Pulmonary artery endothelial cell (primary cell): ENCODE data around the gene WNT7A. TPM values are rescaled to one million over a fixed set of nuclear protein-coding genes. Genes with fewer than 3 reads are reported as not detected.
"Not testable (repeated sequence)": the region's sequence is repeated elsewhere in the genome, so short reads cannot be mapped to it uniquely, and the experiment has no call there.

Experiments
- DNase-seq: peaks from one replicate; pipeline ENCODE4 v3.0.0-alpha.2; 2011; ENCODE audit warnings: low read depth, low spot score
- total RNA-seq: library from RNA; depleted of rRNA; stranded (reverse); fragments of >200 nt; gene quantifications from 2 replicates; pipeline ENCODE4 v1.2.3, GENCODE V29; 2014

Gene WNT7A
- not detected in 2 replicates for total RNA-seq

GRCh38 chr3:13879946-13880810 is at the start of gene WNT7A:
WNT7A (minus strand) TSS chr3:13880071; CDS start chr3:13879816, 255 bp downstream.
- no peak for DNase-seq

- DNase-seq, result not testable (repeated sequence)
Measured at GRCh38 chr3:13928741-13929140, 48.9 kb upstream of the WNT7A start.

- no peak for DNase-seq
Measured at GRCh38 chr3:13927295-13927694, 47.4 kb upstream of the WNT7A start.

GRCh38 chr3:13916375-13916774 is 36.5 kb upstream of the WNT7A start:
- DNase-seq, result no peak

GRCh38 chr3:13902648-13903238 is 22.9 kb upstream of the WNT7A start:
- DNase-seq, result no peak

GRCh38 chr3:13901935-13902584 is 22.2 kb upstream of the WNT7A start:
- DNase-seq, result no peak

GRCh38 chr3:13898346-13898745 is 18.5 kb upstream of the WNT7A start:
- no peak for DNase-seq

- DNase-seq, result peak; percentile 29
Measured at GRCh38 chr3:13896473-13897154, 16.7 kb upstream of the WNT7A start.

GRCh38 chr3:13895155-13896105 is 15.6 kb upstream of the WNT7A start:
- DNase-seq, result peak; percentile 64

GRCh38 chr3:13894807-13895154 is 14.9 kb upstream of the WNT7A start:
- no peak for DNase-seq

GRCh38 chr3:13894096-13894806 is 14.4 kb upstream of the WNT7A start:
- DNase-seq, result no peak

- DNase-seq, result no peak
Measured at GRCh38 chr3:13892304-13892703, 12.4 kb upstream of the WNT7A start.

GRCh38 chr3:13891492-13892073 is 11.7 kb upstream of the WNT7A start:
- DNase-seq, result no peak

- no peak for DNase-seq
Measured at GRCh38 chr3:13891017-13891392, 11.1 kb upstream of the WNT7A start.

- DNase-seq, result no peak
Measured at GRCh38 chr3:13890377-13891016, 10.6 kb upstream of the WNT7A start.

GRCh38 chr3:13888576-13888975 is 8.7 kb upstream of the WNT7A start:
- no peak for DNase-seq

GRCh38 chr3:13887495-13888300 is 7.8 kb upstream of the WNT7A start:
- no peak for DNase-seq

GRCh38 chr3:13886593-13887129 is 6.8 kb upstream of the WNT7A start:
- DNase-seq, result no peak
